IMR-90 (cell line): ENCODE results near the gene RAD17. TPM values are rescaled to one million over a fixed set of nuclear protein-coding genes. Genes with fewer than 3 reads are reported as not detected.

ENCODE experiments used
- BHLHE40 ChIP-seq: fragments of 150-350 bp; IDR thresholded peaks from 2 replicates; pipeline ENCODE4 v1.6.1; 2016; ENCODE audit warnings: mild to moderate bottlenecking, low read depth, low read length
- ELK1 ChIP-seq: fragments of 150-350 bp; IDR thresholded peaks from 2 replicates; pipeline ENCODE4 v1.6.1; 2016; ENCODE audit warnings: low read depth, mild to moderate bottlenecking, low read length, moderate library complexity, borderline replicate concordance
- MAFK ChIP-seq: IDR thresholded peaks from 2 replicates; pipeline ENCODE4 v1.6.1; 2012; ENCODE audit warnings: low read depth, low read length, improper control_type of control experiment
- MAZ ChIP-seq: IDR thresholded peaks from 2 replicates; pipeline ENCODE4 v1.6.1; 2012; ENCODE audit warnings: low read depth, mild to moderate bottlenecking, low read length, improper control_type of control experiment, moderate library complexity, borderline replicate concordance
- NFE2L2 ChIP-seq: fragments of 150-350 bp; IDR thresholded peaks from 2 replicates; pipeline ENCODE4 v1.6.1; 2016; ENCODE audit warnings: low read depth, mild to moderate bottlenecking, low read length
- POLR2A ChIP-seq: IDR thresholded peaks from 2 replicates; pipeline ENCODE4 v1.6.1; 2012; ENCODE audit warnings: mild to moderate bottlenecking, low read depth, low read length
- RFX5 ChIP-seq: IDR thresholded peaks from 2 replicates; pipeline ENCODE4 v1.8.0; 2012; ENCODE audit warnings: low read depth, mild to moderate bottlenecking, low read length, moderate library complexity
- polyA plus RNA-seq, 3 experiments: library from polyadenylated mRNA; depleted of rRNA; stranded (reverse); fragments of >200 nt; gene quantifications; 2 replicates each; pipeline ENCODE4 v1.2.3, GENCODE V29; 2012; ENCODE audit warnings: low replicate concordance in 1 of 3
- total RNA-seq: library from RNA; depleted of rRNA; stranded (reverse); fragments of >200 nt; gene quantifications from 2 replicates; pipeline ENCODE4 v1.2.3, GENCODE V29; 2012

Gene RAD17
- total and polyA plus RNA-seq, 2 of the 4 experiments (the other 2 are of a cell fraction), result 10.9 to 11.4 TPM

- TF ChIP-seq ELK1 (no peak), RFX5 (no peak), NFE2L2 (no peak), POLR2A (no peak), BHLHE40 (no peak), MAFK (no peak), MAZ (no peak)
These were observed 43.3 kb upstream of the RAD17 start (continued) for GRCh38 chr5:69326365-69326764.
